Cardiac muscle cell (in vitro differentiated cells and primary cell): Measurements from ENCODE around the gene KRTAP10-11. TPM values are rescaled to one million over a fixed set of nuclear protein-coding genes. Genes with fewer than 3 reads are reported as not detected.
"Not testable (repeated sequence)": the region's sequence is repeated elsewhere in the genome, so short reads cannot be mapped to it uniquely, and the experiment has no call there.

ENCODE experiments used
- DNase-seq, 2 donors: peaks; one replicate each; pipeline versions ENCODE4 v3.0.0 to v3.0.0-alpha.2; 2010 to 2017; ENCODE audit warnings: low read depth in 1 of 2, low spot score in 1 of 2
- H3K27ac ChIP-seq: fragments of 200-600 bp; sonication (generic); 2 replicates; pipeline ENCODE4 v1.5.1; 2016
- H3K27me3 ChIP-seq: fragments of 200-600 bp; sonication (generic); 2 replicates; pipeline ENCODE4 v1.6.0; 2016; ENCODE audit warnings: control low read depth
- H3K36me3 ChIP-seq: fragments of 200-600 bp; sonication (generic); 2 replicates; pipeline ENCODE4 v1.5.1; 2016; ENCODE audit warnings: control low read depth
- H3K4me1 ChIP-seq: fragments of 200-600 bp; sonication (generic); 2 replicates; pipeline ENCODE4 v1.8.1; 2017; ENCODE audit warnings: low read depth, mild to moderate bottlenecking, mixed run types
- H3K4me3 ChIP-seq: fragments of 200-600 bp; sonication (generic); 2 replicates; pipeline ENCODE4 v1.5.1; 2016; ENCODE audit warnings: mild to moderate bottlenecking
- H3K9me3 ChIP-seq: fragments of 200-600 bp; sonication (generic); 2 replicates; pipeline ENCODE4 v1.5.1; 2017; ENCODE audit warnings: low read depth, mild to moderate bottlenecking, control low read depth
- polyA plus RNA-seq: library from polyadenylated mRNA; unstranded; fragments of >200 nt; fragmentation: Nextera tagmentation; extraction: Ambion mirVana; gene quantifications from 2 replicates; pipeline ENCODE4 v1.2.1, GENCODE V29; 2016
- total RNA-seq: library from RNA; depleted of rRNA; stranded (reverse); fragments of >200 nt; gene quantifications from 2 replicates; pipeline ENCODE4 v1.2.3, GENCODE V29; 2016
- TF ChIP-seq, protein P1 (sequence below): IDR thresholded peaks from 2 replicates; pipeline ENCODE4 v1.5.1; 2012; ENCODE audit warnings: low read depth, mild to moderate bottlenecking, low read length

Gene KRTAP10-11
- total and polyA plus RNA-seq, 2 experiments from 2014 or later = not detected

DNA sequence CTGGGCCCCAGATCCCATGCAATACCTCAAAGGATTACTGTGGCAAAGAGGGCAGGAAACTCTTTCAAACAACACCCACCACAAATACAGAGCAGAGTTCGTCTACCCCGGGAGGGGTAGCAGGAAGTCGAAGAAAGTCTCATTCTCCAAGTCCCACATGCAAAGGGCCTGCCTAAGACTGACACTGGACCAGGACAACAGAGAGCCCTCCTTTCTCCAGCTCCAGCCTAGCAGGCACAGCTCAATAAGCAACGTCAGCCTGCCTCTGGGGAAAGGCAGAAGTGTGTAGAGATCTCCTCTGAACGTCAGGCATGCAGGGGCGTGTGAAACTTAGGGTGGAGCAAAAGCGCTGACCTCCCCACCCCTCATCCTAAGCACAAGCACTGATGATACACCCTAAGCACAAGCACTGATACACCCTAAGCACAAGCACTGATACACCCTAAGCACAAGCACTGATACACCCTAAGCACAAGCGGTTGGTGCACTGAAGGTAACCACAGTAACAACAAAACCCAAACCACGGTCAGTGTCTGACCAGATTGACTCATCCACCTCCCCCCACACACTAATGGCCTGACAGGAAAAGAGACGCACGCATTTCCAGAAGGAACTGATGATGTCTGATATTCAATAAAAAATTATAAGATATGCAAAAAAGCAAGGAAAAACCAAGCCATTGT is 12.8 kb downstream of the KRTAP10-11 start:
- H3K9me3 ChIP-seq = no peaks in the 10 kb centered on the region
- TF ChIP-seq, protein P1, sequence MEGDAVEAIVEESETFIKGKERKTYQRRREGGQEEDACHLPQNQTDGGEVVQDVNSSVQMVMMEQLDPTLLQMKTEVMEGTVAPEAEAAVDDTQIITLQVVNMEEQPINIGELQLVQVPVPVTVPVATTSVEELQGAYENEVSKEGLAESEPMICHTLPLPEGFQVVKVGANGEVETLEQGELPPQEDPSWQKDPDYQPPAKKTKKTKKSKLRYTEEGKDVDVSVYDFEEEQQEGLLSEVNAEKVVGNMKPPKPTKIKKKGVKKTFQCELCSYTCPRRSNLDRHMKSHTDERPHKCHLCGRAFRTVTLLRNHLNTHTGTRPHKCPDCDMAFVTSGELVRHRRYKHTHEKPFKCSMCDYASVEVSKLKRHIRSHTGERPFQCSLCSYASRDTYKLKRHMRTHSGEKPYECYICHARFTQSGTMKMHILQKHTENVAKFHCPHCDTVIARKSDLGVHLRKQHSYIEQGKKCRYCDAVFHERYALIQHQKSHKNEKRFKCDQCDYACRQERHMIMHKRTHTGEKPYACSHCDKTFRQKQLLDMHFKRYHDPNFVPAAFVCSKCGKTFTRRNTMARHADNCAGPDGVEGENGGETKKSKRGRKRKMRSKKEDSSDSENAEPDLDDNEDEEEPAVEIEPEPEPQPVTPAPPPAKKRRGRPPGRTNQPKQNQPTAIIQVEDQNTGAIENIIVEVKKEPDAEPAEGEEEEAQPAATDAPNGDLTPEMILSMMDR = no peak
- DNase-seq = no peak
- no peaks in the 10 kb centered on the region for H3K4me1 ChIP-seq
- no peaks in the 10 kb centered on the region for H3K27me3 ChIP-seq
- no peak overlapping the region for H3K27ac ChIP-seq
- no peaks in the 10 kb centered on the region for H3K36me3 ChIP-seq
- no peak overlapping the region for H3K4me3 ChIP-seq

DNA sequence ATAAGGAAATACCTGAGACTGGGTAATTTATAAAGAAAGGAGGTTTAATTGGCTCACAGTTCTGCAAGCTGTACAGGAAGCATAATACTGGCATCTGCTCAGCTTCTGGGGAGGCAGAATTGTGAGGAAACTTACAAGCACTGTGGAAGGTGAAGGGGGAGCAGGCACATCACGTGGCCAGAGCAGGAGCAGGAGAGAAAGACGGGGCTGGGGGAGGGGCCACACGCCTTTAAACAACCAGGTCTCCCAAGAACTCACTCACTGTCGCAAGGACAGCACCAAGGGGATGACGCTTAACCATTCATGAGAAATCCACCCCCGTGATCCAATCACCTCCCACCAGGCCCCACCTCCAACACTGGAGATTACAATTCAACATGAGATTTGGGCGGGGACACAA is 15.4 kb downstream of the KRTAP10-11 start:
- not testable (repeated sequence) for H3K36me3 ChIP-seq, DNase-seq, H3K4me1 ChIP-seq, H3K27me3 ChIP-seq, H3K27ac ChIP-seq, H3K4me3 ChIP-seq, H3K9me3 ChIP-seq

DNA sequence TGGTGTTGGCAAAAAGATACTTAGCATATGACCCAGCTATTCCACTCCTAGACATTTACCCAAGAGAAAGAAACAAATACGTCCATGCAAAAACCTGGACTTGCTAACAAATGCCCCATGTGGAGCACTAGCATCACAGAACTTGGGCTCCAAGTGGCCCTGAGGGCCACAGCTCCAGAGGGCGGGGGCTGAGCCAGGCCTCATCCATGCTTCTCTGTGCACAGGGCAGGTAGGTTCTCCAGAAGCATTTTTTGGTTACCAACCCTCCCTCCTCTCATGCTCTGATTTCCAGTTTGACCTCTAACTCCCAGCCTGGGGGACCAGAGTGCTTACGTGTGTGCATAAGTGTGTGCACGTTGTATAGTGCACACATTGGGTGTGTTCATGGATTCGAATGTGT is 18.5 kb downstream of the KRTAP10-11 start:
- no peak for DNase-seq
- H3K4me1 ChIP-seq = no peaks in the 10 kb centered on the region
- H3K27ac ChIP-seq = no peak overlapping the region
- no peaks in the 10 kb centered on the region for H3K9me3 ChIP-seq
- TF ChIP-seq, protein P1 = no peak
- no peaks in the 10 kb centered on the region for H3K36me3 ChIP-seq
- H3K4me3 ChIP-seq = no peak overlapping the region
- H3K27me3 ChIP-seq = no peaks in the 10 kb centered on the region

DNA sequence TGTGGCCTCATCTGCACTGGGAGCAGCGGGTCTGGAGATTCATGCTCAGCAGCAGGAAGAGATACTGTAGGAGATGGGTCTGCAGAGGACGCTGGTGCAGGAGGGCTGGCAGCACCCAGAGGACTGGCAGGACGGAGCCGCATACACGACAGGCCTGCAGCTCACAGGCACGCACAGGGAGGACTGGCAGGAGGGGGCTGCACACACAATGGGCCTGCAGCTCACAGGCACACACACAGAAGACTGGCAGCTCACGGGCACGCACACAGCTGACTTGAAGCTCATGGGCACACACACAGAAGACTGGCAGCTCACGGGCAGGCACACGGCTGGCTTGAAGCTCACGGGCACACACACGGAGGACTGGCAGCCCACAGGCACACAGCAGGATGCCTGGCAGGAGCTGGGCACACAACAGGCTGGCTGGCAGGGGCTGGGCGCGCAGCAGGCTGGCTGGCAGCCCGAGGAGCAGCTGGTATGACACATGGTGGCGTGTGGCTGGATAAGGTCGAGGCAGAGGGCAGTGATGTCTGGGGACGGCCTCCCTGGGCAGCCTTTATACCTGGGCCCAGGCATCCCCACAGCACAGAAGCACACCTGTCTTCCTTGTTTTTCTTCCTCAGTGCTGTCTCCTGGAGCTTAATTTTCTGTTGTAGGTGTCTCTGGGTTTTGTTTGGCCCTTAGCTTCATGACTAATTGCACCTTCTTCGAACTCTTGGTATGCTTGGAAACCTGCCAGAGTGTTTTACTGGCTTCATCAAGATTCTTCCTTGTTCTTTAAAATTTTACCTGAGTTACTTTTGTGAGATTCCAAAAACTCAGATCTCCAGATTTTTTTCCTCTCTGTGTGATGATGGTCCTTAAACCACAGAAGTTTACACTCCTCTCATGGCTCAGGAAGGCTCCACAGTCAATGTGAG is 20.4 kb downstream of the KRTAP10-11 start, which contains the start of gene KRTAP12-2:
Gene KRTAP12-2, minus strand, starts transcription at position 527 of the 920 bp plus-strand sequence. Its CDS starts 41 bp downstream, at position 486.
- Histone ChIP-seq H3K4me3 (no peak within 1 kb of the TSS), H3K9me3 (no peaks in the 10 kb centered on the region), H3K27ac (no peak within 1 kb of the TSS), H3K4me1 (no peaks in the 10 kb centered on the region), H3K36me3 (no peaks in the 10 kb centered on the region), H3K27me3 (no peaks in the 10 kb centered on the region)
- DNase-seq = no peak
- TF ChIP-seq, protein P1 = no peak

DNA sequence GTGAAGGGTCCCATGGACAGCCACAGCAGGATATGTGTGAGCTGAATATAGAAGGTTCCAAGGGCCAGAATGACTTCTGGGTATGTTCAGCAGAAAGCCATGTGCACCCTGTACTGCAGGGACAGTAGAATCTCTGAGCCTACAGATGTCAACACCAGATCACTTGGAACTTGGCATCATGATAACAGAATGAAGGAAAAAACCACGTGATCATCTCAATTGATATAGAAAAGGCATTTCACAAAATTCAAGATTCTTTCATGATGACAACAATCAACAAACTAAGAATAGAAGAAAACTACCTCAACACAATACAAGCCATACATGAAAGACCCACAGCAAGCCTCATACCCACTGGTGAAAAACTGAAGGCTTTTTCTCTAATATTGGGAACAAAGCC is 21.4 kb downstream of the KRTAP10-11 start:
- H3K27ac ChIP-seq = no peak overlapping the region
- H3K27me3 ChIP-seq = no peaks in the 10 kb centered on the region
- no peaks in the 10 kb centered on the region for H3K4me1 ChIP-seq
- no peaks in the 10 kb centered on the region for H3K36me3 ChIP-seq
- H3K9me3 ChIP-seq = no peaks in the 10 kb centered on the region
- DNase-seq = no peak
- TF ChIP-seq, protein P1 = no peak
- no peak overlapping the region for H3K4me3 ChIP-seq
